Suprapubic skin (tissue), 4 donors: ENCODE results near the gene BCKDHB. TPM values are rescaled to one million over a fixed set of nuclear protein-coding genes. Genes with fewer than 3 reads are reported as not detected.
"Not testable (repeated sequence)": the region's sequence is repeated elsewhere in the genome, so short reads cannot be mapped to it uniquely, and the experiment has no call there.

Experiments used
- DNase-seq, 2 donors: peaks; one replicate each; pipeline ENCODE4 v3.0.0-alpha.2; 2019; ENCODE audit warnings: low spot score in 2 of 2
- H3K27ac ChIP-seq: fragments of 200-600 bp; sonication (generic); one replicate; pipeline ENCODE4 v1.5.1; 2019
- H3K27me3 ChIP-seq: fragments of 200-600 bp; sonication (generic); one replicate; pipeline ENCODE4 v1.5.1; 2019
- H3K36me3 ChIP-seq: fragments of 200-600 bp; sonication (generic); one replicate; pipeline ENCODE4 v1.5.1; 2019
- H3K4me1 ChIP-seq: fragments of 200-600 bp; sonication (generic); one replicate; pipeline ENCODE4 v1.5.1; 2019
- H3K4me3 ChIP-seq: fragments of 200-600 bp; sonication (generic); one replicate; pipeline ENCODE4 v1.5.1; 2019; ENCODE audit warnings: mild to moderate bottlenecking
- H3K9me3 ChIP-seq: fragments of 200-600 bp; sonication (generic); one replicate; pipeline ENCODE4 v1.5.1; 2019
- CTCF ChIP-seq, 2 donors: fragments of 200-600 bp in 1 of 2; fragments of 450-650 bp in 1 of 2; sonication (generic) in 1 of 2; IDR thresholded peaks; one replicate each; pipeline ENCODE4 v1.5.1; 2016 to 2019; ENCODE audit warnings: antibody characterized with exemption in 2 of 2, mild to moderate bottlenecking in 1 of 2, moderate library complexity in 1 of 2
- EP300 ChIP-seq: sonication (generic); formaldehyde crosslinking; IDR thresholded peaks from one replicate; pipeline ENCODE4 v1.6.1; 2017; ENCODE audit warnings: antibody characterized with exemption
- POLR2A ChIP-seq, 2 donors: fragments of 450-650 bp; IDR thresholded peaks; one replicate each; pipeline ENCODE4 v1.6.1; 2017; ENCODE audit warnings: antibody characterized with exemption in 2 of 2, mild to moderate bottlenecking in 2 of 2, moderate library complexity in 2 of 2
- POLR2AphosphoS5 ChIP-seq, 3 donors: sonication (generic); formaldehyde crosslinking; IDR thresholded peaks; one replicate each; pipeline ENCODE4 v1.6.1; 2017; ENCODE audit warnings: antibody characterized with exemption in 3 of 3
- WGBS: methylation state at CpG from one replicate; pipeline ENCODE4 v1.1.5; 2018; 5-methylcytosine and 5-hydroxymethylcytosine counted together
- total RNA-seq, 4 donors: library from RNA; depleted of rRNA; stranded (reverse); fragments of >200 nt; gene quantifications; one replicate each; pipeline ENCODE4 v1.1.0, GENCODE V29; 2016

BCKDHB gene
- total RNA-seq, 4 donors from 2014 or later = 10.5 to 17.2 (median 14.1) TPM

DNA sequence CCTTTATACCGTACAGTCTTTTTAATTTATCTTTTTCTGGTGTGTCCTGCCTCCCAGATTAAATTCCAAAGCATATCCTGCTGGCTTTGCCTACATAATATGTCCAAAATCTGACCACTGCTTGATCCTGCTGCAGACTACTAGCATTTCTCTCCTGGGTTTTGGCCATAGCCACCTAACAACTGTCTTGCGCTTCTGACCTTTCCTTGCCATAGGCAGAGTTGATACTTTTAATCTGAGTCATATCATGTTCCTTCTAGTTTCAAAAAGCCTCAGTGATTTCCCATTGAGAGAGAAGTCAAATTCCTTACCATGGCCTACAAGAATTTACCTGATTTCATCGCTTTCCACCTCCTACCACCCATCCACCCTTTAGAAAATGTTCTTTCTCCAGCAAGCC, 104.8 kb downstream of the BCKDHB start:
- H3K27ac ChIP-seq = no peak overlapping the region
- H3K4me1 ChIP-seq = peaks cover 4% of the 10 kb centered on the region
- no peaks in the 10 kb centered on the region for H3K27me3 ChIP-seq
- 81% methylated on average over 3 of the region's 3 CpGs for WGBS
- H3K4me3 ChIP-seq = no peak overlapping the region
- H3K9me3 ChIP-seq = no peaks in the 10 kb centered on the region
- no peak for TF ChIP-seq POLR2AphosphoS5 (IDR thresholded peaks at IDR 0.05)
- TF ChIP-seq EP300 = no peak
- TF ChIP-seq POLR2A (IDR thresholded peaks at IDR 0.05) = no peak
- TF ChIP-seq CTCF (IDR thresholded peaks at IDR 0.05) = no peak
- no peaks in the 10 kb centered on the region for H3K36me3 ChIP-seq
- no peak for DNase-seq

GRCh38 chr6:80211890-80212289, 105.4 kb downstream of the BCKDHB start:
- not testable (repeated sequence) for H3K9me3 ChIP-seq, H3K4me3 ChIP-seq, H3K4me1 ChIP-seq, H3K36me3 ChIP-seq, H3K27ac ChIP-seq, H3K27me3 ChIP-seq, DNase-seq
- WGBS = 56% methylated on average over 4 of the region's 4 CpGs

DNA sequence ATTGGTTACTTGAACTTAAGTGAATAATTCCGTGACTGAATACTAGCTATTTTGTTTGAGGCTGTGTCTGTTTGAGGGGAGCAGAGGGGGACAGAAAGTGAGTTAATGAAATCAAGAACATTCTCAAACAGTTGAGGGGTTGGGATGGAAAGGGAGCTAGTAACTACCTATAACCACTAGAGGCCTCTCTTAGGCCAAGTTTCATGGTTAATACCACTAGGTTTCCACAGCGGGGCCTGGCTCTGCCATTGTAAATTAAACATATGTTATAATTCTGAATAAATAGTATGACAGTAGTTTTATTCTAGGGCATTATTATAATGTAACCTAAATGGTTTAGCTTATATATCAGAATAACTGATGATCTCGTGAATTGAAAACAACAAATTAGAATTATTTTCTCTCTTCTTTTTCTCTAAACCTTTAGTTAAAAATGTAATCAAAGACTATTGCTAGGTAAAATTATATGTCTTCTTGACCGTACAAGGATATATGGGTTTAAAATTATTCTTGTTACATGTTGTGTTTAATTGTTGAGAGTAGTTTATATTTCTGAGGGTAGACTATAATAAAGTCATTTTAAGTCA, 108.1 kb downstream of the BCKDHB start:
- no peak for DNase-seq

GRCh38 chr6:80215063-80215462, 108.6 kb downstream of the BCKDHB start:
- no peaks in the 10 kb centered on the region for H3K9me3 ChIP-seq
- no peak for TF ChIP-seq EP300
- no peak for TF ChIP-seq POLR2AphosphoS5 (IDR thresholded peaks at IDR 0.05)
- TF ChIP-seq CTCF (IDR thresholded peaks at IDR 0.05) = no peak
- TF ChIP-seq POLR2A (IDR thresholded peaks at IDR 0.05) = no peak
- H3K36me3 ChIP-seq = no peaks in the 10 kb centered on the region
- no peak overlapping the region for H3K27ac ChIP-seq
- WGBS = 93% methylated on average over 1 of the region's 1 CpG
- peaks cover 6% of the 10 kb centered on the region for H3K4me1 ChIP-seq
- H3K27me3 ChIP-seq = no peaks in the 10 kb centered on the region
- H3K4me3 ChIP-seq = no peak overlapping the region
- no peak for DNase-seq

More for the DNA sequence above, 108.1 kb downstream of the BCKDHB start:
- no peaks in the 10 kb centered on the region for H3K36me3 ChIP-seq
- no peak overlapping the region for H3K4me3 ChIP-seq
- no peak overlapping the region for H3K27ac ChIP-seq
- WGBS = 61% methylated on average over 4 of the region's 4 CpGs
- H3K4me1 ChIP-seq = peaks cover 6% of the 10 kb centered on the region
- no peaks in the 10 kb centered on the region for H3K9me3 ChIP-seq
- no peaks in the 10 kb centered on the region for H3K27me3 ChIP-seq
- TF ChIP-seq POLR2A (IDR thresholded peaks at IDR 0.05) (no peak), EP300 (no peak), CTCF (IDR thresholded peaks at IDR 0.05) (peak; percentile 35 to 53), POLR2AphosphoS5 (IDR thresholded peaks at IDR 0.05) (no peak)

GRCh38 chr6:80217794-80218193, 111.3 kb downstream of the BCKDHB start:
- H3K27me3 ChIP-seq = no peaks in the 10 kb centered on the region
- TF ChIP-seq EP300 (no peak), CTCF (IDR thresholded peaks at IDR 0.05) (no peak)
- no peak overlapping the region for H3K4me3 ChIP-seq
- DNase-seq = no peak
- no peaks in the 10 kb centered on the region for H3K9me3 ChIP-seq
- no peaks in the 10 kb centered on the region for H3K36me3 ChIP-seq
- whole genome bisulfite sequencing = 65% methylated on average over 6 of the region's 6 CpGs
- no peak overlapping the region for H3K27ac ChIP-seq
- peaks cover 2% of the 10 kb centered on the region for H3K4me1 ChIP-seq

DNA sequence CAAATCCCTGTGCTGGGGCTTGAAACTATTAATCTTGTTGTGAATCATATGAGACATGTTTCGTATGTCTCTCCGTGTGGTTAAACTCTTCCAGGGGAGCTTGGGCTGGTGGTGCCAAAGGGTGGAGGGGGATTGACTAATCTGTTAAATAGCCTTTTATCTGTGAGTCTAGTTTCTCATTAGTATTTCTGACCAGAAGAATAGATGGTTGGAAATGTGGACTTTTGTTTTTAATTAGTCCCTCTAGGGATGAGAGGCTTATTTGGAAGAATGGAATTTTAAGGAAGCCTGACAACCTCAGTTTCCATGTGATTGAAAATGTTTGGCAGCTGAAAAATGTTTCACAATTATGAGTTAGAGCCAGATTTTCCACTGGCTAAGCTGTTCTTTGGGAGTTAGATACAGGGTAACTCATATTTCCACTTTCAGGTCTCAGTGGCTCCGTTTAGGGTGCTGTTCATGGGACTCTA, 117.3 kb downstream of the BCKDHB start:
- Histone ChIP-seq H3K4me3 (no peak overlapping the region), H3K36me3 (no peaks in the 10 kb centered on the region), H3K9me3 (no peaks in the 10 kb centered on the region), H3K27ac (no peak overlapping the region), H3K27me3 (no peaks in the 10 kb centered on the region), H3K4me1 (peaks cover 5% of the 10 kb centered on the region)
- WGBS = 50% methylated on average over 3 of the region's 3 CpGs
- no peak for TF ChIP-seq POLR2AphosphoS5 (IDR thresholded peaks at IDR 0.05)
- no peak for TF ChIP-seq EP300
- no peak for TF ChIP-seq POLR2A (IDR thresholded peaks at IDR 0.05)
- no peak for TF ChIP-seq CTCF (IDR thresholded peaks at IDR 0.05)
- DNase-seq = peak in 1 of 2 donors; percentile 73
